ENCODE results near the gene NDUFS1.
"Not testable (repeated sequence)": the region's sequence is repeated elsewhere in the genome, so short reads cannot be mapped to it uniquely, and the experiment has no call there.

Gene NDUFS1

DNA sequence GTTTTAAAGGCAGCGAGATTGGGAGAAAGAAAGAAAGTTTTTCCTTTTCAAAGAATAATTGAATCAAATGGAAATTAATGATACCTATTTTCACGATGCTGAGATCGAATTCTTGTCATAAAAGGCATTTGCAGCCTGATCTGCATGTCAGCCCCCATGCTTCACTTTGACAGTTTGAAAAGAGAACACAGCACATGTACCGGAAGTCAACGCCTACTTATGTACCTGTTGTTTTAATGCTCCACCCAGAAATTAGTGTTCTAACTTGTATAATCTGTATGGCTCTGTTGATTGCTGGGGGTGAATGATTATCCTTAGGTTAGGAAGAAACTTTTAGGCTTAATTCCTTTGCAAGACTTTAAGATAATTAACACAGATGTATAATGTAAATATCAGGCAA, 31.4 kb upstream of the NDUFS1 start:
- Histone ChIP-seq H3K27ac (ENCODE audit: low read depth, low read length) (no peak overlapping the region), H3K9ac (ENCODE audit: low read depth, low read length) (no peak overlapping the region), H3K27me3 (ENCODE audit: control insufficient read depth, insufficient read depth, low read length) (no peaks in the 10 kb centered on the region), H3K9me3 (ENCODE audit: control insufficient read depth, insufficient read depth, low read length) (no peaks in the 10 kb centered on the region), H3K4me1 (ENCODE audit: control insufficient read depth, insufficient read depth, low read length) (0 out of 2 replicates have a peak, but pooled peaks cover 5% of the 10 kb centered on the region), H3K36me3 (ENCODE audit: control insufficient read depth, insufficient read depth, low read length) (no peaks in the 10 kb centered on the region), H3K4me3 (ENCODE audit: low read depth, low read length) (no peak overlapping the region)

DNA sequence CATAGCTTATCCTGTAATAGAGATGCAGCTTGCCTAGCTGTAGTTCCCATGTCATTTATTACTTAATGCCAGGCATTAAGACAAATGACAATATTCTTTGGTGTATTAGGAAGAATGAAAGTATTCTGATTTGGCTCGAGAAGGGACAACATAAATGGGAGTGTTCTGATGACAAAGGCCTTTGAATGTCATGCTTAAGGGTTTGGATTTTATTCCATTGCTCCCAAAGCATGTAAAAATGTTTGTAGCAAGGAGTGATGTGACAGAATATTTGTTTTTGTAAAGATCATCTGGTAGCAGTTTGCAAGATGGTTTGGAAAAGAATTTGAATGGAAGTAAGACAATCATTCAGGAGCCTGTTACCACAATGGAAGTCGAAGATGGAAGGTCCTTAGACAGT, 30.9 kb upstream of the NDUFS1 start:
- no peaks in the 10 kb centered on the region for H3K9me3 ChIP-seq (ENCODE audit: control insufficient read depth, insufficient read depth, low read length)
- H3K4me1 ChIP-seq (ENCODE audit: control insufficient read depth, insufficient read depth, low read length) = 0 out of 2 replicates have a peak, but pooled peaks cover 5% of the 10 kb centered on the region

DNA sequence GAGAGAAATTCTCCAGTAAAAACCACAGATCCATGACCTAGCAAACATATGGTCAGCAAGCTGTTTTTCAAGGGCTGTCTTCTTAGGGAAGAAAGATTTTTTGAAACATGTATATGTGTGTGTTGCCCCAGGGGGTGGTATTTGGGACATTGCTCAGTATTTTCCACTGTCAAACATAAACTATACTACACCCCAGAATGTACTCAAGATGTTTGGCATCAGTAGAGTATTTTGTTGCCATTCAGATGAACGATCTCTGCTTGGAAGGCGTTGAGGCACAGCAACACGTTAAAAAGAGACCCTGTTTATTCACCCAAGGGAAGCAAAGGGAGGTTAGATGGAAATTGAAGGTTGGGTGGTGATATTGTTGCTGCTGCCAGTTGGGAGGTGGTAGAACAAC, 30.4 kb upstream of the NDUFS1 start:
- H3K4me1 ChIP-seq (ENCODE audit: control insufficient read depth, insufficient read depth, low read length) = 0 out of 2 replicates have a peak, but pooled peaks cover 5% of the 10 kb centered on the region
- no peak overlapping the region for H3K9ac ChIP-seq (ENCODE audit: low read depth, low read length)
- H3K4me3 ChIP-seq (ENCODE audit: low read depth, low read length) = no peak overlapping the region
- no peaks in the 10 kb centered on the region for H3K27me3 ChIP-seq (ENCODE audit: control insufficient read depth, insufficient read depth, low read length)
- no peaks in the 10 kb centered on the region for H3K36me3 ChIP-seq (ENCODE audit: control insufficient read depth, insufficient read depth, low read length)
- no peak overlapping the region for H3K27ac ChIP-seq (ENCODE audit: low read depth, low read length)
- no peaks in the 10 kb centered on the region for H3K9me3 ChIP-seq (ENCODE audit: control insufficient read depth, insufficient read depth, low read length)

More for the DNA sequence above, 30.9 kb upstream of the NDUFS1 start:
- Histone ChIP-seq H3K4me3 (ENCODE audit: low read depth, low read length) (no peak overlapping the region), H3K27me3 (ENCODE audit: control insufficient read depth, insufficient read depth, low read length) (no peaks in the 10 kb centered on the region), H3K27ac (ENCODE audit: low read depth, low read length) (no peak overlapping the region), H3K9ac (ENCODE audit: low read depth, low read length) (no peak overlapping the region), H3K36me3 (ENCODE audit: control insufficient read depth, insufficient read depth, low read length) (no peaks in the 10 kb centered on the region)

DNA sequence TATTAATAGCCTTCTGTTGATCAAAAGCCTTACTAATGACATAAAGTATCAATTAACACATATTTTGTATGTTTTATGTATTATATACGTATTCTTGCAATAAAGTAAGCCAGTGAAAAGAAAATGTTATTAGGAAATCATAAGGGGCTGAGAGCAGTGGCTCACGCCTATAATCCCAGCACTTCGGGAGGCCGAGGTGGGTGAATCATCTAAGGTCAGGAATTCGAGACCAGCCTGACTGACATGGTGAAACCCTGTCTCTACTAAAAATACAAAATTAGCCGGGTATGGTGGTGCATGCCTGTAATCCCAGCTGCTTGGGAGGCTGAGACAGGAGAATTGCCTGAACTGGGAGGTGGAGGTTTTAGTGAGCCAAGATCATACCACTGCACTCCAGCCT, 22.3 kb upstream of the NDUFS1 start:
- H3K4me3 ChIP-seq (ENCODE audit: low read depth, low read length); H3K9me3 ChIP-seq (ENCODE audit: control insufficient read depth, insufficient read depth, low read length); H3K27ac ChIP-seq (ENCODE audit: low read depth, low read length); H3K4me1 ChIP-seq (ENCODE audit: control insufficient read depth, insufficient read depth, low read length); H3K9ac ChIP-seq (ENCODE audit: low read depth, low read length); H3K27me3 ChIP-seq (ENCODE audit: control insufficient read depth, insufficient read depth, low read length); H3K36me3 ChIP-seq (ENCODE audit: control insufficient read depth, insufficient read depth, low read length): not testable (repeated sequence)

DNA sequence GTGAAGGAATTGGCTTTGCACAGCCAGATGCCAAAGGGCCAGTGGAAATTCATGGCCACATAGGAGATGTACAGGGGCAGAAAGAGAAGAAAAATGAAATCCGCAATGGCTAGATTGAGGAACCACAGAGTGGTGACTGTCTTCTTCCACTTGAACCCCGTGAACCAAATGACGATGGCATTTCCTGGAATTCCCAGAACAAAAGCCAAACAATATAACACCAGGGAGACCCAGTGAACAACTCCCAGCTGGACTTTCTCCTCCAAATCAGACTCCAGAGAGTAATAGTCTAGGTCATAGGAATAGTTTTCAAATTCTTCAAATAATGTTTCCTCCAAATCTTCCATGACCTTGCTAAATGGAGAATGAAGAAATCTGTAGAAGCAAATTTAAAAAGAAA, 17.7 kb upstream of the NDUFS1 start:
- Histone ChIP-seq H3K27me3 (ENCODE audit: control insufficient read depth, insufficient read depth, low read length) (no peaks in the 10 kb centered on the region), H3K27ac (ENCODE audit: low read depth, low read length) (no peak overlapping the region), H3K4me3 (ENCODE audit: low read depth, low read length) (no peak overlapping the region), H3K36me3 (ENCODE audit: control insufficient read depth, insufficient read depth, low read length) (no peaks in the 10 kb centered on the region), H3K9me3 (ENCODE audit: control insufficient read depth, insufficient read depth, low read length) (peaks cover 5% of the 10 kb centered on the region; the same call in 1 of the 2 replicates), H3K4me1 (ENCODE audit: control insufficient read depth, insufficient read depth, low read length) (no peaks in the 10 kb centered on the region), H3K9ac (ENCODE audit: low read depth, low read length) (no peak overlapping the region)

DNA sequence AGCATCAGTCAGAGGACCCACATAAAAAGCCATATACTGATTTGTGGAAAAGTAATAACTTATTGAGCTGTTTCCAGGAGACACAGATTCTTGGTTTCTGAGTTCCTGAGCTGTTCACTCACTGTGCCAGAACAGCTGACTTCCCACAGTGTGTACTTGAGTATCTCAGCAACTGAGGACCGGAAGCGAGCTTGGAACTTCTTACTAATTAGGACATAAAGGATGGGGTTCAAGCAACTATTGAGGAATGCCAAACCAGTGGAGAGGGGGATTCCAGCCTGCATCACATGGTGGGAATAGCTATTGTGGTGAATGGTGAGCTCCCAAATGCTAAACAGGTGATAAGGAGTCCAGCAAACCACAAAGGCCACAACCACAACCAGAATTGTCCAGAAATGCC, 16.9 kb upstream of the NDUFS1 start:
- no peaks in the 10 kb centered on the region for H3K36me3 ChIP-seq (ENCODE audit: control insufficient read depth, insufficient read depth, low read length)
- H3K9me3 ChIP-seq (ENCODE audit: control insufficient read depth, insufficient read depth, low read length) = peaks cover 5% of the 10 kb centered on the region; the same call in 1 of the 2 replicates
- H3K4me3 ChIP-seq (ENCODE audit: low read depth, low read length) = no peak overlapping the region
- no peak overlapping the region for H3K9ac ChIP-seq (ENCODE audit: low read depth, low read length)
- H3K27me3 ChIP-seq (ENCODE audit: control insufficient read depth, insufficient read depth, low read length) = no peaks in the 10 kb centered on the region
- no peak overlapping the region for H3K27ac ChIP-seq (ENCODE audit: low read depth, low read length)
- no peaks in the 10 kb centered on the region for H3K4me1 ChIP-seq (ENCODE audit: control insufficient read depth, insufficient read depth, low read length)

DNA sequence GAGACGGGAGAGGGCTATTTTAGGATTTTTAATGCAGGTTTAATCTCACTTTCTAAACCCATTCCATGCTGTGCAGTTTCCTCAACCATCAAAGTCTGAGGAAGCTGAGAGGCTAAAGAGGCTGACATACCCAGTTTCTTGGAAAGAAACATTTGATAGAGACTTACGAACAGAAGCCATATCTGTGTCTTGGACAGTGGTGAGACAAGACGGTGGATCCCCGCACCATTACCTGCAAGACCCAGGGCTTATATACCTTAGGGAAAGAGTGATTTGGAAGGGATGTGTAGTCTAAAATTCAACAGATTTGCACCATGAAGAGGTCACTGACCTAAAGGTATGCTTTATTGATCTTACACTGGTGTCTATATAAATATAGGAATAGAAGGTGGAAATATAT, 13.9 kb upstream of the NDUFS1 start:
- Histone ChIP-seq H3K9ac (ENCODE audit: low read depth, low read length) (no peak overlapping the region), H3K27ac (ENCODE audit: low read depth, low read length) (no peak overlapping the region), H3K36me3 (ENCODE audit: control insufficient read depth, insufficient read depth, low read length) (no peaks in the 10 kb centered on the region), H3K27me3 (ENCODE audit: control insufficient read depth, insufficient read depth, low read length) (no peaks in the 10 kb centered on the region), H3K4me1 (ENCODE audit: control insufficient read depth, insufficient read depth, low read length) (no peaks in the 10 kb centered on the region), H3K9me3 (ENCODE audit: control insufficient read depth, insufficient read depth, low read length) (peaks cover 9% of the 10 kb centered on the region; the same call in 1 of the 2 replicates), H3K4me3 (ENCODE audit: low read depth, low read length) (no peak overlapping the region)

DNA sequence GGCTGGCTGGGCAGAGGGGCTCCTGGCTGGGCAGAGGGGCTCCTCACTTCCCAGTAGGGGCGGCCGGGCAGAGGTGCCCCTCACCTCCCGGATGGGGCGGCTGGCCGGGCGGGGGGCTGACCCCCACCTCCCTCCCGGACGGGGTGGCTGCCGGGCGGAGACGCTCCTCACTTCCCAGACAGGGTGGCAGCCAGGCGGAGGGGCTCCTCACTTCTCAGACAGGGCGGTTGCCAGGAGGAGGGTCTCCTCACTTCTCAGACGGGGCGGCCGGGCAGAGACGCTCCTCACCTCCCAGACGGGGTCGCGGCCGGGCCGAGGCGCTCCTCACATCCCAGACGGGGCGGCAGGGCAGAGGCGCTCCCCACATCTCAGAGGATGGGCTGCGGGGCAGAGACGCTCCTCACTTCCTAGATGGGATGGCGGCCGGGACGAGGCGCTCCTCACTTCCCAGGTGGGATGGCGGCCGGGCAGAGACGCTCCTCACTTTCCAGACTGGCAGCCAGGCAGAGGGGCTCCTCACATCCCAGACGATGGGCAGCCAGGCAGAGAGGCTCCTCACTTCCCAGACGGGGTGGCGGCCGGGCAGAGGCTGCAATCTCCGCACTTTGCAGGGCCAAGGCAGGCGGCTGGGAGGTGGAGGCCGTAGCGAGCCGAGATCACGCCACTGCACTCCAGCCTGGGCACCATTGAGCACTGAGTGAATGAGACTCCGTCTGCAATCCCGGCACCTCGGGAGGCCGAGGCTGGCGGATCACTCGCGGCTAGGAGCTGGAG, 12.6 kb upstream of the NDUFS1 start:
- H3K4me1 ChIP-seq (ENCODE audit: control insufficient read depth, insufficient read depth, low read length); H3K9ac ChIP-seq (ENCODE audit: low read depth, low read length); H3K4me3 ChIP-seq (ENCODE audit: low read depth, low read length); H3K36me3 ChIP-seq (ENCODE audit: control insufficient read depth, insufficient read depth, low read length); H3K27ac ChIP-seq (ENCODE audit: low read depth, low read length); H3K27me3 ChIP-seq (ENCODE audit: control insufficient read depth, insufficient read depth, low read length); H3K9me3 ChIP-seq (ENCODE audit: control insufficient read depth, insufficient read depth, low read length): not testable (repeated sequence)

DNA sequence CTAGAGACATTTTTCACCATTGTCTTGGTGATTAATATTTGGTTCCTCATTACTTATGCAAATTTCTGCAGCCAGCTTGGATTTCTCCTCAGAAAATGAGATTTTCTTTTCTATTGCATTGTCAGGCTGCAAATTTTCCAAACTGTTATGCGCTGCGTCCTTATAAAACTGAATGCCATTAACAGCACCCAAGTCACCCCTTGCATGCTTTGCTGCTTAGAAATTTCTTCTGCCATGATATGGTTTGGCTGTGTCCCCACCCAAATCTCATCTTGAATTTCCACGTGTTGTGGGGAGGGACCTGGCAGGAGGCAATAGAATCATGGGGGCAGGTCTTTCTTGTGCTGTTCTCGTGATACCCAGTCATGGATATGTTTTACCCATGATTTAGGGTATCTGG, 9.0 kb upstream of the NDUFS1 start:
- peaks cover 17% of the 10 kb centered on the region for H3K36me3 ChIP-seq (ENCODE audit: control insufficient read depth, insufficient read depth, low read length)
- H3K9me3 ChIP-seq (ENCODE audit: control insufficient read depth, insufficient read depth, low read length); H3K27ac ChIP-seq (ENCODE audit: low read depth, low read length); H3K9ac ChIP-seq (ENCODE audit: low read depth, low read length); H3K27me3 ChIP-seq (ENCODE audit: control insufficient read depth, insufficient read depth, low read length); H3K4me1 ChIP-seq (ENCODE audit: control insufficient read depth, insufficient read depth, low read length); H3K4me3 ChIP-seq (ENCODE audit: low read depth, low read length): not testable (repeated sequence)

DNA sequence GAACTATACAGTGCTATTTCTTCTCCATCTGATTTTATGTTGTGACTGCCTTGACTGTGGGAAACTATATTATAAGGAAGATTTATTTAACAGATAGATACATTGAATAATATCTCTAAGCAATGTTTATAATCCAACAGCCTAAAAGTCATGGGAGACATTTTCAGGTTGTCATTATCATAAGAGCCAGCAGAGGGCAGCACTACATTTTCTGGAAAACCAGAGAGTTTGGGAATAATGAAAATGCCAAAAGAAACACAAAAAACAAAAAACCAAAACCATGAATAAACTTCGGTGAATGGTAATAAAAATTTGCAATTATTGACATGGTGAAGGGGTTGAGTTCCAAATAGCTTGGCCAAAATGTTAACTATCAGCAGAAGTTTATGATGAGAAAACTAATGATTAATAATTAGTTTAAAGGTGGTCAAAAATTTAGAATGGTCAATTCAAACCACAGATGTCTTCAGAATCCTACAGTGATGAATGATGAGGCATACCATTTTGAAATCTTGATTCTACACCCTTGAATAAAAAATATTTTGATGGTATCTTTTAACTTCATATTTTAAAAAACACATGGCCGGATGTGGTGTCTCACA, 5.1 kb upstream of the NDUFS1 start:
- Histone ChIP-seq H3K4me1 (ENCODE audit: control insufficient read depth, insufficient read depth, low read length) (peaks cover 6% of the 10 kb centered on the region), H3K9ac (ENCODE audit: low read depth, low read length) (no peak overlapping the region), H3K27ac (ENCODE audit: low read depth, low read length) (no peak overlapping the region), H3K4me3 (ENCODE audit: low read depth, low read length) (no peak overlapping the region), H3K27me3 (ENCODE audit: control insufficient read depth, insufficient read depth, low read length) (no peaks in the 10 kb centered on the region), H3K36me3 (ENCODE audit: control insufficient read depth, insufficient read depth, low read length) (peaks cover 46% of the 10 kb centered on the region), H3K9me3 (ENCODE audit: control insufficient read depth, insufficient read depth, low read length) (no peaks in the 10 kb centered on the region)

DNA sequence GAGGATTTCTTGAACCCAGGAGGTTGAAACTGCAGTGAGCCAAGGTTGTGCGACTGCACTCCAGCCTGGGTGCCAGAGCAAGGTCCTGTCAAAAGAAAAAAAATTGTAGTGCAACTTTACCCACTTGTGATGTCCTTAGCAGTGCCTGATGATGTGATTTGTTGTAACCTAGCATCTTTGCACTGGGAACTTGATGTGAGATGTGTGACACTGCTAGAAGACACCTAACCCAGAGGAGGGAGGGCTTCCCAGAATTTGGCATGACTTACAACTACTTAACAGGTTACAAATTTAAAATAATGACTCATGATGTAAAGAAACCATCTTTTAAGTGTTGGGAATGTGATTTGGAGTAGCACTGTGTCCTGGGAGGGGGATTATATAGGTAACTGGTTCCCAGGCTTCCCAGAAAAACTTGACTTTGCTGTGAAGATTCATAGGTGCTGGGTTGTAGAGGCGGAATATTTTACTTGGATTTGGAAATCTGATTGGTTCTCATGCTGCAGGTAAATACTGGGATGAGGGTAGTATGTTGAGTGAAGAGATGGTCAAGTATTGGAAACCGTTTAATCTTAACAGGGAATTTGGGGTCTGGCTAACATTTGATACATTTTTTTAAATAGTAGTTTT, 4.1 kb upstream of the NDUFS1 start:
- no peak overlapping the region for H3K4me3 ChIP-seq (ENCODE audit: low read depth, low read length)
- peaks cover 46% of the 10 kb centered on the region for H3K36me3 ChIP-seq (ENCODE audit: control insufficient read depth, insufficient read depth, low read length)
- peaks cover 6% of the 10 kb centered on the region for H3K4me1 ChIP-seq (ENCODE audit: control insufficient read depth, insufficient read depth, low read length)
- no peaks in the 10 kb centered on the region for H3K27me3 ChIP-seq (ENCODE audit: control insufficient read depth, insufficient read depth, low read length)
- no peak overlapping the region for H3K9ac ChIP-seq (ENCODE audit: low read depth, low read length)
- H3K27ac ChIP-seq (ENCODE audit: low read depth, low read length) = peak overlapping the region; percentile 65
- no peaks in the 10 kb centered on the region for H3K9me3 ChIP-seq (ENCODE audit: control insufficient read depth, insufficient read depth, low read length)
